GDM1 (cell line): ENCODE measurements around the gene KRTAP3-1.

Source experiments
- DNase-seq: peaks from one replicate; lab custom pipeline; 2025; lab: John Stamatoyannopoulos, UW

KRTAP3-1 gene

GRCh38 chr17:40978575-40979151, 30.3 kb downstream of the KRTAP3-1 start:
- DNase-seq: no peak

GRCh38 chr17:40975516-40975915, 33.4 kb downstream of the KRTAP3-1 start:
- no peak for DNase-seq

GRCh38 chr17:40974366-40974765, 34.6 kb downstream of the KRTAP3-1 start:
- DNase-seq: no peak

- no peak for DNase-seq
These were observed 41.3 kb downstream of the KRTAP3-1 start for GRCh38 chr17:40967582-40967981.

- no peak for DNase-seq
These were observed 42.1 kb downstream of the KRTAP3-1 start, which contains the start of gene KRT39 for GRCh38 chr17:40966848-40967247. Gene KRT39 (minus strand): TSS chr17:40966948. CDS start chr17:40966856, 92 bp downstream.

GRCh38 chr17:40963838-40964237, 45.1 kb downstream of the KRTAP3-1 start:
- no peak for DNase-seq

- no peak for DNase-seq
These were observed 46.8 kb downstream of the KRTAP3-1 start for GRCh38 chr17:40962059-40962561.

GRCh38 chr17:40961591-40961990, 47.3 kb downstream of the KRTAP3-1 start:
- no peak for DNase-seq

GRCh38 chr17:40960144-40960543, 48.8 kb downstream of the KRTAP3-1 start:
- DNase-seq: no peak
